Suppressor macrophage (primary cell): Measurements from ENCODE around the gene DNM2.
A peak's percentile ranks its signal among the peaks of the same experiment; 100 is the strongest.
"Not testable (repeated sequence)": the region's sequence is repeated elsewhere in the genome, so short reads cannot be mapped to it uniquely, and the experiment has no call there.

Experiments
- DNase-seq, 4 experiments: peaks; one replicate each; pipeline ENCODE4 v3.0.0-alpha.2; 2020 to 2022

Gene DNM2

DNA sequence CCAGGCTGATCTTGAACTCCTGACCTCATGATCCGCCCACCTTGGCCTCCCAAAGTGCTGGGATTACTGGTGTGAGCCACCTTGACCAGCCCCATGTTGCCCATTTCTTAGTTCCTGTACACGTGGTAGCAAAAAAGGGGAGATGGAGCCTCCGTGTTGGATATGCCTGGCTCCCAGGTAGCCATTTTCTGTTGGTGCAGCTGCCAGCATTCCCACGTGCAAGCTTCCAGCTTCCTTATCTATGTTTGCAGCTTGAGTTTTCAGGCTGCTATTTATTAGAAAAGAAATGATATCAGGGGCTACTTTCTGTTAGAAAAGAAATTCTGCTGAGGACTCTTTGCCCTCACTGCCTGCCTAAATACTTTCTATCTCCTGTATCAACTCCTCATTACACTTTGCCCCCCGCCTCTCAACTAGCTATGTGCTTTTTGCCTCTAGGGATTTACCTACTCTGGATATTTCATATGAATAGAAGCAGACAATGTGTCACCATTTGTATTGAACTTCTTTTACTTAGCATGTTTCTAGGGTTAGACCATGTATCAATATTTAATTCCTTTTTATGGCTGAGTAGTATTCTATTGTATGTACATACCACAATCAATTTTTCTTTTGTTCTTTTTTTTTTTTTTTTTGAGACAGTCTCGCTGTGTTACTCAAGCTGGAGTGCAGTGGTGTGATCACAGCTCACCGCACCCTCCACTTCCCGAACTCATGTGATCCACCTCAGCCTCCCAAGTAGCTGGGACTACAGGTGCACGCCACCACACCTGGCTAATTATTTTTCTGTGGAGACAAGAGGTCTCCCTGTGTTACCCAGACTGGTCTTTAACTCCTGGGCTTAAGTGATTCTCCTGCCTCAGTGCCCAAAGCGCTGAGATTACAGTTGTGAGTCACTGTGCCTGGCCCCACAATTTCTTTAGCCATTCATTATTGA lies 121.5 kb downstream of the DNM2 start:
- no peak for DNase-seq

GRCh38 chr19:10842788-10843187 lies 124.9 kb downstream of the DNM2 start:
- no peak for DNase-seq

- no peak for DNase-seq
These were observed 128.8 kb downstream of the DNM2 start for GRCh38 chr19:10846500-10847202.

DNA sequence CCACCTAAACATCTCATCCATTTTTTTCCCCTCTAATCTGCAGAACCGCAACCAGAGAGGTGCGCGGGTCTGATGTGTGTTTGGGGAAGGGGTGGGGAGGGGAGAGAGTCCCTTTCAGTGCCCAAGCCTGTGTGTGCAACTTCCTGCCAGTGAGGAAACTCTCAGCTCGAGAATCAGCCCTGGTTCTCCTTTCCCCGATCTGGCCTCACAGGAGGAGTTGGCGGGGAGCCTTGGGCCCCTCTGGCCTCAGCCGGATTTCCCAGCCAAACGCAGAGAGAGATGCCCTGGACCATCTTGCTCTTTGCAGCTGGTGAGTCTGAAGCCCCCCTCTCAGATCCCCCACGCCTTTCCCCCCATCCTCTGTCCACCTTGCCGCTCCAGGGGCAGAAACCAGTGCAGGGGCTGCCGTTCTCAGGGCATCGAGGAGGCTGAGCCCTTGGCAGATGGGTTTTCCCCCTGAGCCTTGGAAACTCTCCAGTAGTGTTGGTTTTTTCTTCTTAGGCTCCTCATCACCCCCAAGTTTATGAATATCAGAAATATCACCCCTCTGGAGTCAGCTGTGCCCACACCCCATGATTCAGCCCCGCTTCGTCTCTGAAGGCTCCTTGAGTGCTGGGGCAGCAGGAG lies 130.5 kb downstream of the DNM2 start, which contains the start of gene C19orf38:
Gene C19orf38 (plus strand): TSS at position 186 of the 627 bp plus-strand sequence. CDS start 94 bp downstream, at position 280.
- DNase-seq, result peak; percentile 72 to 84 (median 82)

DNA sequence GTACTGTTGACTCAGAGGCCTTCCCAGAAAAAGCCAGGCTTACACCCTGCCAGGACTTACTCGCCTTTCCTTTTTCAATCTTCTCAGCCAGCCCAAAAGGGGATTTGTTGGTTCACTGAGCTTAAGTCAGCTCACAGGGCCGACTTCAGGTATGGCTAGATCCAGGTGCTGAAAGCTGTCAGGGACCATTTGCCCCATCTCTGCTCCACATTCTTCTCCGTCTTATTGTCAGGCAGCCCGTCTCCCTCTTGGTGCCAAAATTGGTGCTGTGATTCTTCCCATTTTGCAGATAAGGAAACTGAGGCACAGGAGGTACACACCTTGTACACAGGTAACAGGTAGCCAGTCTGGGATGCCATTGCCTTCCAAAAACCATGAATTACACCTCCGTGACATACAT lies 132.8 kb downstream of the DNM2 start:
- no peak for DNase-seq

- DNase-seq, result peak in 1 of 4 experiments; percentile 31
These were observed 134.4 kb downstream of the DNM2 start for GRCh38 chr19:10852098-10852800.

GRCh38 chr19:10852941-10853340 lies 135.1 kb downstream of the DNM2 start:
- DNase-seq, result no peak

- DNase-seq, result peak; percentile 64 to 82 (median 77)
These were observed 136.6 kb downstream of the DNM2 start for GRCh38 chr19:10854350-10855089.

DNA sequence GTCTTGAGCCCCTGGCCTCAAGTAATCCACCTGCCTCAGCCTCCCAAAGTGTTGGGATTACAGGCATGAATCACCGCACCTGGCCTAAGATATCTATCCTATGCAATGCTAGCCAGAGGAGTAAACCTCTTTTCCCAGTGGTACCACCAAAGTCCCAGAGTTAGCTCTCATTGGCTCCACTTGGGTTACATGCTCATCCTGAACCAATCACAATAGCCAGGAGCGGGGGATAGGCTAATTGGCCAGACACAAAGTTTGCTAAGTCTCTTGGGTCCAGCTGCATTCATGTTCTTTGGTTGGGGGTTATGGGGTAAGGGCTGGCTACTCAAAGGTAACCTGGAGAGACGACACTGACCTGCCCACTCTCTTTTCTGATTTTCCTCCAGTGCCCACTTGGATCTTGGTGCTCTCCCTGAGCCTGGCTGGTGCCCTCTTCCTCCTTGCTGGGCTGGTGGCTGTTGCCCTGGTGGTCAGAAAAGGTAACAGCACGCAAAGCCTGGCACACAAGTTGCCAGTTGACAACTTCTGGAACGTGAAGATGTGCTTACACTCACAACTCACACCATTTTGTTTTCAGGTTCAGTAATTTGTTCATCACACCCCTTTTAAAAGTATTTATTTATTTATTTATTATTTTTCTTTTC lies 138.1 kb downstream of the DNM2 start:
- peak in 3 of 4 experiments; percentile 60 to 74 (median 69) for DNase-seq

- not testable (repeated sequence) for DNase-seq
These were observed 139.0 kb downstream of the DNM2 start for GRCh38 chr19:10856899-10857298.

- peak in 2 of 4 experiments; percentile 53 to 62 for DNase-seq
These were observed 140.4 kb downstream of the DNM2 start for GRCh38 chr19:10858204-10858828.

DNA sequence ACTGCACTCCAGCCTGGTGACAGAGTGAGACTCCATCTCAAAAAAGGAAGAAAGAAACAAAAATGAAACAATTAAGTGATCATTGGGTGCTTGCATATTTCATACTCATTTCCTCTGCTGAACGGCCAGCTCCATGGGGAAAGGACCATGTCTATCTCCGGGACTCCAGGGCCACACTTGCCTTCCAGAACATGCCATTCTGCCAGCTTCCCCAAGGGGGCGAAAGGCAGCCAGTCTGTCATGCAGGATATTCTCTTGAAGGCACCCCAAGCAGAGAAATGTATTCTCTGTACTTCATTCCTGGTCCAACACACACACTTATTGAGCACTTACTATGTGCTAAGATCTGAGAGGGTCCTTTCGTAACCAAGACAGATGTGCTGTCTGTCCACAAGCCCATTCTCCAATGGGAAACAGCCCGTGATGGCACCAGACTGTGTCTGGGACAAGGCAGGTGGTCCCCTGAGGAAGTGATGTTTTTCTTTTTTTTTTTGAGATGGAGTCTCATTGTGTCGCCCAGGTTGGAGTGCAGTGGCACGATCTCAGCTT lies 143.3 kb downstream of the DNM2 start:
- DNase-seq, result peak; percentile 75 to 84 (median 80)

DNA sequence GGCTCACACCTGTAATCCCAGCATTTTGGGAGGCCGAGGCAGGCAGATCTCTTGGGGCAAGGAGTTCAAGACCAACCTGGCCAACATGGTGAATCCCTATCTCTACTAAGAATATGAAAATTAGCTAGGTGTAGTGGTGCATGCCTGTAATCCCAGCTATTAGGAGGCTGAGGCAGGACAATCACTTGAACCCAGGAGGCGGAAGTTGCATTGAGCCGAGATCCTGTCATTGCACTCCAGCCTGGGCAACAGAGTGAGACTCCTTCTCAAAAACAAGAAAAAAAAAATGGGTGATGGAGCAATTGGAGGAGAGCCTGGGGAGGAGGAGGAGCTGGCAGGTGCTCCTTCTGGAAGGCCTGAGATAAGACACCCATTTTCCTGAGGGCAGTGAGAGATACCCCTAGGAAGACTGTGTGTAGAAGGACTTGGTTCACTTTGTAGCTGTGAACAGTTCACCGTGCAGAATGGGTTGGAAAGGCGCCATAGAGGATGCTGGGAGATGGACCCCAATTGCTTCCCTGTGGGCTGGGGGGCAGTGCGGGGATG lies 144.8 kb downstream of the DNM2 start:
- DNase-seq, result no peak

DNA sequence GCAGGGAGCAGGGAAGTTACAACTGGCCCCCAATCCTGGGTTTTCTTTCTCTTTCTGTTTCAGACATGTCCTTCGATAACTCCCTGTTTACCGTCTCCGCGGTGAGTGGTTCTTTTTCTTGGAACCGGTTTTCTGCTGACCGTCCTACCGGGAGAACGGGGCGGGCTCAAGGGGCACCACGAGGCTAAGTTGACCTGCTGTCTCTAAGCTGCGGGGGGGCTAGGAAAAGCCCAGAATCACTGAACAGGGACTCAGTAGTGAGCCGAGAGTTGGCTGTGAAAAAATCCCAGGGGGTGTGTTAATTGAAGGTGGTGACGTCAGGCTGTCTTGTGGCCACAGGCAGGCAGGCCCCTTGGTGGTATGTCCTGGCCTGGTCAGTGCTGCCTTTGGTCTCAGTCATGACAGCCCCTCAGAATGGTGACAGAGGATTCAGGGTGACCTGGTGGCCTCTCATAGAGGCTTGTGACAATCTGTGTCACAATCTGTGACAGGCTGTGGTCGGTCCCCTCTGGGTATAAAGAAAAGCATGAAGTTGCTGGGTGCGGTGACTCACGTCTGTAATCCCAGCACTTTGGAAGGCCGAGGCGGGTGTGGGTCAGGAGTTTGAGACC lies 145.3 kb downstream of the DNM2 start:
- peak; percentile 62 to 81 (median 74) for DNase-seq

- DNase-seq, result peak; percentile 82 to 92 (median 88)
These were observed 146.6 kb downstream of the DNM2 start for GRCh38 chr19:10864538-10864899.

GRCh38 chr19:10866495-10866894 lies 148.6 kb downstream of the DNM2 start:
- DNase-seq, result no peak

DNA sequence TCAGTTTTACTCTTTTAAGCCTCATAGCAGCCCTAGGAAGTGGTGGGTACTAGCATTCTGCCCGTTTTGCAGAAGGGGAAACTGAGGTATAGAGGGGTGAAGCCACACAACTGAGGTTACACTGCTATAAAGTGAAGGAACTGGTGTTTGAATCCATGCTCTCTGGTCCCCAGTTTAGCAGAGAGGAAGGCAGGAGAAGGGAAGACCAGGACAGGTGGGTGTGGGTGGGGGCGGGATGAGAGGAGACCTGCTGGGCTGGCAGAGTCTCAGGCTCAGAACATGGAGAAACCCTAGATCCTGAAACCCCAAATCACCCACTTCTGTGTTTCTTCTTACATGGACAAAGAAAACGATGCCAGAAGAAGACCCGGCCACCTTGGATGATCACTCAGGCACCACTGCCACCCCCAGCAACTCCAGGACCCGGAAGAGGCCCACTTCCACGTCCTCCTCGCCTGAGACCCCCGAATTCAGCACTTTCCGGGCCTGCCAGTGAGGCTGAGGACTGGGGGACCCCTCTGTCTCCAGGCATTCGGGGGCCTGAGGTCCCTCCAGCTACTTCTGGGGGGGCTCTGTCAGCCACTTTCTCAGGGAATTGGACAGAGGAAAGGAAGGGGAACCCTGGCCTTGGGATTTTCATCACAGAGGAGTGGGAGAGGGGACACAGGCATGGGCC lies 151.1 kb downstream of the DNM2 start:
- DNase-seq, result no peak

GRCh38 chr19:10869872-10870311 lies 152.0 kb downstream of the DNM2 start:
- DNase-seq, result not testable (repeated sequence)

DNA sequence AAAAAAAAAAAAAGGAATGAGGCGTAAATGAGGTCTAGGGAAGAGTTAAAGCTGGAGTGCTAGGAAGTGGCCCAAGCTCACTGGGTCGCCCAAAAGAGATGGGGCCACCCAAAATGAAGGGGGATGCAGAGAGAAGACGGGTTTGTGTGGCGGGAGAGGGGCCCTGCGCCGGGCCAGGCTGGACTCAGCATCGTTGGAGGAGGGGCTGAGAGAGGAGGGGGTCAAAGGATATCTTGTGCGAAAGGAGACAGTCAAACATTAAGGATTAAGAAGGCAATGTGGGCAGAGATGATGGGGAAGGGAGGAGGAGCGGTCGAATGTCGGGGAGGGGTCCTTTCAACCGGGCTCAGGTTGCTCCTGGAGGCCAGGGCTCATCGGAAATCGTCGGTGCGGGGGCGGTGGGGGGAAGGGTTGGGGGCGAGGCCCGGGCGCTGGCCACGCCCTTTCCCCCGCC lies 152.6 kb downstream of the DNM2 start:
- DNase-seq, result no peak
